Neural cell (in vitro differentiated cells): Measurements from ENCODE around the gene RHOT1. TPM values are rescaled to one million over a fixed set of nuclear protein-coding genes. Genes with fewer than 3 reads are reported as not detected.

Experiments
- H2AFZ ChIP-seq: fragments of 200-600, 300-800 bp; sonication (generic), shearing (Covaris generic); 2 replicates; pipeline ENCODE4 v1.6.0; 2014; ENCODE audit warnings: low read depth, mild to moderate bottlenecking, antibody characterized with exemption, low read length, moderate library complexity
- H3F3A ChIP-seq: fragments of 200-600 bp; shearing (Covaris generic); 2 replicates; pipeline ENCODE4 v1.6.1; 2016; ENCODE audit warnings: mild to moderate bottlenecking, moderate library complexity, mixed read lengths, antibody characterized with exemption, low read length; ENCODE audit not compliant: insufficient read depth, poor library complexity, severe bottlenecking
- H3K27ac ChIP-seq: fragments of 200-600, 300-800 bp; sonication (generic), shearing (Covaris generic); 2 replicates; pipeline ENCODE4 v1.5.1; 2014; ENCODE audit warnings: mild to moderate bottlenecking, low read length, moderate library complexity
- H3K27me3 ChIP-seq: fragments of 300-800, 200-600 bp; sonication (generic), shearing (Covaris generic); 2 replicates; pipeline ENCODE4 v1.6.0; 2014; ENCODE audit warnings: mild to moderate bottlenecking, low read depth, low read length, moderate library complexity; ENCODE audit not compliant: insufficient read depth
- H3K36me3 ChIP-seq: fragments of 300-800, 200-600 bp; sonication (generic), shearing (Covaris generic); 2 replicates; pipeline ENCODE4 v1.5.1; 2014; ENCODE audit warnings: mild to moderate bottlenecking, antibody characterized with exemption, low read length, moderate library complexity; ENCODE audit not compliant: insufficient read depth
- H3K4me2 ChIP-seq: fragments of 300-800, 200-600 bp; sonication (generic), shearing (Covaris generic); 2 replicates; pipeline ENCODE4 v1.6.0; 2014; ENCODE audit warnings: mild to moderate bottlenecking, low read length
- H3K4me3 ChIP-seq: fragments of 300-800, 200-600 bp; sonication (generic), shearing (Covaris generic); 2 replicates; pipeline ENCODE4 v1.5.1; 2014; ENCODE audit warnings: mild to moderate bottlenecking, low read length, moderate library complexity
- H3K79me2 ChIP-seq: fragments of 200-600 bp; shearing (Covaris generic); replicated peaks from 2 replicates; pipeline ENCODE4 v1.6.0; 2014; ENCODE audit warnings: mild to moderate bottlenecking, low read length, moderate library complexity; ENCODE audit not compliant: insufficient read depth
- H3K9ac ChIP-seq: fragments of 300-800, 200-600 bp; sonication (generic), shearing (Covaris generic); 2 replicates; pipeline ENCODE4 v1.6.1; 2016; ENCODE audit warnings: mild to moderate bottlenecking, low read length, mixed read lengths
- H3K9me2 ChIP-seq: fragments of 200-600 bp; shearing (Covaris generic); 2 replicates; pipeline ENCODE4 v1.6.1; 2016; ENCODE audit warnings: mild to moderate bottlenecking, low read length, mixed read lengths; ENCODE audit not compliant: insufficient read depth
- H3K9me3 ChIP-seq: fragments of 200-600, 300-800 bp; sonication (generic), shearing (Covaris generic); 2 replicates; pipeline ENCODE4 v1.6.1; 2016; ENCODE audit warnings: mild to moderate bottlenecking, mixed run types, low read length, moderate library complexity, mixed read lengths
- H4K20me1 ChIP-seq: fragments of 200-600 bp; shearing (Covaris generic); 2 replicates; pipeline ENCODE4 v1.6.1; 2016; ENCODE audit warnings: mild to moderate bottlenecking, mixed run types; ENCODE audit not compliant: insufficient read depth
- EP300 ChIP-seq: fragments of 450-650 bp; conservative IDR thresholded peaks from 2 replicates; pipeline ENCODE4 v1.6.1; 2014; ENCODE audit warnings: antibody characterized with exemption, mild to moderate bottlenecking, moderate library complexity; ENCODE audit not compliant: poor library complexity, severe bottlenecking
- EZH2 ChIP-seq: fragments of 200-600, 300-800 bp; shearing (Covaris generic), sonication (generic); IDR thresholded peaks from 2 replicates; pipeline ENCODE4 v1.6.1; 2014; ENCODE audit warnings: antibody characterized with exemption, low read length, borderline replicate concordance, mild to moderate bottlenecking; ENCODE audit not compliant: insufficient read depth, poor library complexity, severe bottlenecking
- MXI1 ChIP-seq: fragments of 450-650 bp; conservative IDR thresholded peaks from 2 replicates; pipeline ENCODE4 v1.6.1; 2014; ENCODE audit warnings: antibody characterized with exemption, mild to moderate bottlenecking; ENCODE audit not compliant: poor library complexity, severe bottlenecking
- POLR2AphosphoS5 ChIP-seq: IDR thresholded peaks from 2 replicates; pipeline ENCODE4 v1.6.1; 2012
- RAD21 ChIP-seq: fragments of 450-650 bp; conservative IDR thresholded peaks from 2 replicates; pipeline ENCODE4 v1.6.1; 2014; ENCODE audit warnings: antibody characterized with exemption, mild to moderate bottlenecking, moderate library complexity
- SMC3 ChIP-seq: fragments of 450-650 bp; conservative IDR thresholded peaks from 2 replicates; pipeline ENCODE4 v1.6.1; 2014; ENCODE audit warnings: antibody characterized with exemption, mild to moderate bottlenecking, moderate library complexity; ENCODE audit not compliant: poor library complexity
- TAF1 ChIP-seq: IDR thresholded peaks from 2 replicates; pipeline ENCODE4 v1.6.1; 2012; ENCODE audit warnings: low read depth
- polyA plus RNA-seq: library from polyadenylated mRNA; depleted of rRNA; stranded (reverse); fragments of >200 nt; gene quantifications from 2 replicates; pipeline ENCODE4 v1.2.3, GENCODE V29; 2014
- TF ChIP-seq, protein P1 (sequence below): fragments of 450-650 bp; IDR thresholded peaks from 2 replicates; pipeline ENCODE4 v1.5.1; 2014; ENCODE audit warnings: antibody characterized with exemption, mild to moderate bottlenecking, moderate library complexity; ENCODE audit not compliant: poor library complexity, severe bottlenecking
- TF ChIP-seq, protein P2 (sequence below): IDR thresholded peaks from 2 replicates; pipeline ENCODE4 v1.6.1; 2012; ENCODE audit warnings: borderline replicate concordance

The RHOT1 gene
- polyA plus RNA-seq, 1 donor from 2014 or later: 99.1 TPM

DNA sequence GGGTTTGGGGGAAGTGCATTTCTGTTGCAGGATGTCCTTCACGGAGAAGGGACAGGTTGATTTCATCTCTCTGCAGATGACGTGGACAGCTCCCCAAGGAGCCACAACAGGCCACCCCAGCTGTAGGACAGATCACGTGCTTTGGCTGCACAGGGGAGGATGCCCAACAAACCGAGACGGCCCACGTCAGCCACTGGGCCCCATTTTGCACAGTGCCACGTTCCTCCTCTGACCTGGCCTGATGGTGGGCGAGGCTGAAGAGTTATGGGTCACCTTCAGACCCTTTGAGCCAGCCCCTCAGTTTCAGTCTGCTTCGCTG lies 114.4 kb downstream of the RHOT1 start (continued):
- no peak for TF ChIP-seq MXI1

DNA sequence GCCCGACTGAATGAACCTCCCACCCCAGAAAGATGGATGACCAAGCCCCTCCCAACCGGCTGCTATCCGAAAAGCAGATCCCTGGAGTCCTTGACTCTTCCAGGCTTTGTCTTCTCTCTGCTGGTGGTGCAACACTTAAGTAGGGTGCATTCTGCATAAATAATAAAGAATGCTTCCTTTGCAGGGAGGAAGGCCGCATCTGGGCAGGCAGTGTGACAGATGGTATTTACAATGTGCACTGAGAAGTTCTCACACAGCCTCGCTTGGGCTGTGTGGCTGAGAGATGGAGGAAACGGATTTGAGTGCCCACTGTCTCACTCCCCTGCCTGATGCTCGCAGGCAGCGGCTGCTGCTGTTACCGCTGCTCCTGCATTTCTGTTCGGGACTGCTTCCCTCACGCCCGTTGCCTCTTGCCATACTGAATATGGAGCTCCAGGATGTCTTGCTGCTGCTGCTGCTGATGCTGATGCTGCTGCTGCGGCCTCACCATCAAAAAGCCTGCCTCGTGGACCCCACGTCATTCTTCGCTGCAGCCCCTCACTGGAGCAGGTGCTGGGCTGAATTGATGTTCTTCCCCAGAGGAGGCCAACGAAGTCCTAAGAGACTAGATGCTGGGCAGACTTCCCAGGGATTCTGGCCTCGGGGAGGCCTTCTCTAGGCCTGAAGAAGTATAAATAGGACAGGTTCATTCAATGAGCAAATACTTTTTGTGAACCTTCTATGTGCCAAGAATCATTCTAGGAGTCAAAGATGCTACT lies 116.3 kb downstream of the RHOT1 start:
- Histone ChIP-seq H3K27ac (no peak overlapping the region), H3K9me3 (no peaks in the 10 kb centered on the region), H3K4me3 (no peak overlapping the region), H3K9ac (no peak overlapping the region), H3K79me2 (no peaks in the 10 kb centered on the region), H3F3A (no peaks in the 10 kb centered on the region), H4K20me1 (no peaks in the 10 kb centered on the region), H3K4me2 (no peak overlapping the region), H3K9me2 (no peaks in the 10 kb centered on the region), H3K27me3 (no peaks in the 10 kb centered on the region), H2AFZ (no peak overlapping the region), H3K36me3 (no peaks in the 10 kb centered on the region)
- no peak for TF ChIP-seq MXI1
- no peak for TF ChIP-seq SMC3

DNA sequence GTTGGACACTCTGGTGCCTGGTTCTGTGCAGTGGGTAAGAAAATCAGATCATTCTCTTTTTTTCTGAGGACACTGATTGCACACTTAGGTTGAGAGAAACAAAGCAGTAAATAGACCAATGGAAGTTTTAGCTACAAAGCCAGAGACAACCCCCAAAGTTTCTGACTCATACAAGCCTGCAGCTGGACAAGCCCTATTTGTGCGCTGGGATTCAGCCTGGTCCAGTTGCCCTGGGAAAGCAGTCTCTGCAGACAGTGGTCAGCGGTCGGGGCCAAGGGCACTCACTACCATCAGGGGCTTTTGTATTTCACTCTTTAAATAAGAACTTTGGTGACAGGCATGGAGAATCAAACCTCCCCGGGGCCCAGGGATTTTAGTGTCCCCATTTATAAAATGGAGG lies 117.3 kb downstream of the RHOT1 start:
- H3K27me3 ChIP-seq: peaks cover 4% of the 10 kb centered on the region
- no peaks in the 10 kb centered on the region for H3K9me3 ChIP-seq
- H3K9me2 ChIP-seq: no peaks in the 10 kb centered on the region
- no peak overlapping the region for H3K9ac ChIP-seq
- no peak overlapping the region for H3K4me2 ChIP-seq
- H3K79me2 ChIP-seq: no peaks in the 10 kb centered on the region
- H3F3A ChIP-seq: no peaks in the 10 kb centered on the region
- H2AFZ ChIP-seq: no peak overlapping the region
- TF ChIP-seq TAF1: no peak
- TF ChIP-seq RAD21: no peak
- TF ChIP-seq EZH2: no peak
- TF ChIP-seq SMC3: no peak
- TF ChIP-seq, protein P1, sequence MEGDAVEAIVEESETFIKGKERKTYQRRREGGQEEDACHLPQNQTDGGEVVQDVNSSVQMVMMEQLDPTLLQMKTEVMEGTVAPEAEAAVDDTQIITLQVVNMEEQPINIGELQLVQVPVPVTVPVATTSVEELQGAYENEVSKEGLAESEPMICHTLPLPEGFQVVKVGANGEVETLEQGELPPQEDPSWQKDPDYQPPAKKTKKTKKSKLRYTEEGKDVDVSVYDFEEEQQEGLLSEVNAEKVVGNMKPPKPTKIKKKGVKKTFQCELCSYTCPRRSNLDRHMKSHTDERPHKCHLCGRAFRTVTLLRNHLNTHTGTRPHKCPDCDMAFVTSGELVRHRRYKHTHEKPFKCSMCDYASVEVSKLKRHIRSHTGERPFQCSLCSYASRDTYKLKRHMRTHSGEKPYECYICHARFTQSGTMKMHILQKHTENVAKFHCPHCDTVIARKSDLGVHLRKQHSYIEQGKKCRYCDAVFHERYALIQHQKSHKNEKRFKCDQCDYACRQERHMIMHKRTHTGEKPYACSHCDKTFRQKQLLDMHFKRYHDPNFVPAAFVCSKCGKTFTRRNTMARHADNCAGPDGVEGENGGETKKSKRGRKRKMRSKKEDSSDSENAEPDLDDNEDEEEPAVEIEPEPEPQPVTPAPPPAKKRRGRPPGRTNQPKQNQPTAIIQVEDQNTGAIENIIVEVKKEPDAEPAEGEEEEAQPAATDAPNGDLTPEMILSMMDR: no peak
- no peak for TF ChIP-seq MXI1
- TF ChIP-seq, protein P2, sequence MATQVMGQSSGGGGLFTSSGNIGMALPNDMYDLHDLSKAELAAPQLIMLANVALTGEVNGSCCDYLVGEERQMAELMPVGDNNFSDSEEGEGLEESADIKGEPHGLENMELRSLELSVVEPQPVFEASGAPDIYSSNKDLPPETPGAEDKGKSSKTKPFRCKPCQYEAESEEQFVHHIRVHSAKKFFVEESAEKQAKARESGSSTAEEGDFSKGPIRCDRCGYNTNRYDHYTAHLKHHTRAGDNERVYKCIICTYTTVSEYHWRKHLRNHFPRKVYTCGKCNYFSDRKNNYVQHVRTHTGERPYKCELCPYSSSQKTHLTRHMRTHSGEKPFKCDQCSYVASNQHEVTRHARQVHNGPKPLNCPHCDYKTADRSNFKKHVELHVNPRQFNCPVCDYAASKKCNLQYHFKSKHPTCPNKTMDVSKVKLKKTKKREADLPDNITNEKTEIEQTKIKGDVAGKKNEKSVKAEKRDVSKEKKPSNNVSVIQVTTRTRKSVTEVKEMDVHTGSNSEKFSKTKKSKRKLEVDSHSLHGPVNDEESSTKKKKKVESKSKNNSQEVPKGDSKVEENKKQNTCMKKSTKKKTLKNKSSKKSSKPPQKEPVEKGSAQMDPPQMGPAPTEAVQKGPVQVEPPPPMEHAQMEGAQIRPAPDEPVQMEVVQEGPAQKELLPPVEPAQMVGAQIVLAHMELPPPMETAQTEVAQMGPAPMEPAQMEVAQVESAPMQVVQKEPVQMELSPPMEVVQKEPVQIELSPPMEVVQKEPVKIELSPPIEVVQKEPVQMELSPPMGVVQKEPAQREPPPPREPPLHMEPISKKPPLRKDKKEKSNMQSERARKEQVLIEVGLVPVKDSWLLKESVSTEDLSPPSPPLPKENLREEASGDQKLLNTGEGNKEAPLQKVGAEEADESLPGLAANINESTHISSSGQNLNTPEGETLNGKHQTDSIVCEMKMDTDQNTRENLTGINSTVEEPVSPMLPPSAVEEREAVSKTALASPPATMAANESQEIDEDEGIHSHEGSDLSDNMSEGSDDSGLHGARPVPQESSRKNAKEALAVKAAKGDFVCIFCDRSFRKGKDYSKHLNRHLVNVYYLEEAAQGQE: no peak
- no peak for TF ChIP-seq POLR2AphosphoS5
- TF ChIP-seq EP300: no peak
- no peaks in the 10 kb centered on the region for H4K20me1 ChIP-seq
- H3K36me3 ChIP-seq: no peaks in the 10 kb centered on the region
- H3K4me3 ChIP-seq: no peak overlapping the region
- H3K27ac ChIP-seq: no peak overlapping the region
